Stimulated activated CD4-positive, alpha-beta T cell treated with anti-CD3 and anti-CD28 coated beads, TNF-alpha, amount 100 ng/mL, for 4 hours (primary cell): ENCODE data around the gene PON2.
"Not testable (repeated sequence)": the region's sequence is repeated elsewhere in the genome, so short reads cannot be mapped to it uniquely, and the experiment has no call there.

Experiments
- DNase-seq, 3 experiments: peaks; one replicate each; pipeline ENCODE4 v3.0.0-alpha.2; 2020; ENCODE audit warnings: low read depth in 3 of 3

PON2 gene

DNA sequence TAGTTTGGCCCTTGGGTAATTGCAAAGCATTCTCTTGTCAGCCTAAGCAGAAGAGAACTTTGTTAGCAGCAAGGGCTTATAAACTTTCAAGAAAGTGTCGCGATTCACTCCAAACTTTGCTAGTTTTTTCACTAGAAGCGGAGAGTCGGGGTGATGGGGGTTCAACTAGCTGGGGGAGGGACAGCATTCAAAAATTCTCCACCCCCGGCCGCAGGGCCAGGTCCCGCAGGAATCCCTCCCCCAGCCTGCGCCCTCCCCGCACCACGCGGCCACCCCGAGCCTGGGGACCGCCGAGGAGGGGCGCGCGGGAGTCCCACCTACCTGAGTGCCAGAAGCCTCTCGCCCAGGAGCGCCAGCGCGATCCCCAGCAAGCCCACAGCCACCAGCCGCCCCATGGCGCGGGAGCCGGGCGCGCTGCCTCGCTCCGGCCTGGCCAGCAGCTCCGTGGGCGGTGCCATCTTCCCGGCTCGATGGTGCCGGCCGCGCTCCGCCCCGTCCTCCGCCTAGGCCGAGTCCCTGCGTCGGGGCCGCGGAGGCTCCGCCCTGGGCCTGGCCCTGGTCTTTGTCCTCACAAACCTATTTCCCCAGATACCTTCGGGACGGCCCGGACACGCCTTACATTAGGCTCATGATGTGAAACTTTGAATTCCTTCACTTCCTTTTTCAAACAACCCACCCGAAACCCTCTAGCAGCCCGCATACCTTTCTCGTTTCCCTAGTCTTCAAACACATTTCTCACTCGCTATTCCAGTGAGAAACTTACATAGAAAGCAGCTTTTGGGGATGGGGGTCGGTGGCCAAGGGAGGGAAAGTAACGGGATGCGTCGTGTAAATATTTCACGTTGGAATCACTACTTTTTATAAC, at the start of gene PON2:
Gene PON2, minus strand, starts transcription at position 472 of the 865 bp plus-strand sequence. Its CDS starts 77 bp downstream, at position 395.
- DNase-seq = peak; percentile 8 to 20 (median 14)

DNA sequence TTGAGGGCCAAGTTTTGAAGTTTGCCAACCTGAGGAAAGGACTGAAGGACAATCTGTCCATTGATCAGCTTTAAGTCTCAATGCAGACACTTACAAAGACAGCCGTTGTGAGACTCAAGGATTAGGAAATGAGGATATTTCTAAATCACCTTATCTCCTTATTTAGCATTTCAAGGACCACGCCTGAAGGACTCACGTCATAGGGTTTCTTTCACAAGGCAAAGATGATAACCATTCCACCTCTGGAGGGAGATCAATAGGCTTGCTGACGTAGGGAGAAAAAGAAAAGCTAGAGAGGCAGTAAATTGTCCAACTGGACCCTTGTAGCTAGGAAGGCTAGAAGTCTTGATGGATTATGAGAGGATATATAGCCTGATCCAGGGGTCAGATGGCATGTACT, 47.6 kb upstream of the PON2 start:
- DNase-seq = no peak

DNA sequence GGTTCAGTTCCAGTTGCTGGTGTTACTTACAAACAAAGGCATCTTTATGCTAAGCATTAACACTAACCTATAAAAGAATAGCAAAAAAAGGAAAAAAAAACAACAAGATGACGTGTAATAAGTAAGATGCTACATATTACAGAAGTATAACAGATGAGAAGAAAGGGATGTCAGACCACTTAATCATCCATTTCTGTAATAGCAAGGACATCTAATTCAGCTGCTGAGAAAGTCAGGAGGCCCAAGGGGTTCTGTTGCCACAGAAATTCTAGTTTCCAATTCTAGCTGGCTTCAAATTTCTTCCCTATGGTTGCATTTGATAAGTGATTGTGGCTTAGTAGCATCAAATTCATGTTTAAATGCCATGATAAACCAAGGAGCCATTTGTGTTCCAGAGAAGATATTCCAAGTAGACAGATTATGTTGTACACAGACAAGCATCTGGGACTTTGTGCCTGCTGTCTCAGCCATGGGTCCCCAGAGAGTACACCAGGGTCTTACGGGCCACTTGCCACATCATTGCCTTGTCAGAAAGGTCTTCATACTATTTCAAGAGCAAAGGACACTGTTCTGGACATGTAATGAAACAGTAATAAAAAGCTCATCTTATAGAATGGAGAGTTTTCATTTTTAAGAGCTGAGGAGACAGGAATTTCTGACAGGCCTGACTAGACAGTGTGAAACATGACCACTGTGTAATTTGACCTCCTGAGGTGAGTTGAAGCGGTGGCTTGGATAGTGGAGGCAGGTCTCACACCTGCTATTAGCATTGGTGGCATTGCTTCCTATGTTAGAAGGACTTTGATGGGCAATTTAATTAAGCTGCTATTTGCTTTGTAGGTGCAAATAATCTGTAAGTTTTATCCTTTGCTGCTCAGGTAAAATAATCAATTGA, 46.7 kb upstream of the PON2 start:
- DNase-seq = no peak

DNA sequence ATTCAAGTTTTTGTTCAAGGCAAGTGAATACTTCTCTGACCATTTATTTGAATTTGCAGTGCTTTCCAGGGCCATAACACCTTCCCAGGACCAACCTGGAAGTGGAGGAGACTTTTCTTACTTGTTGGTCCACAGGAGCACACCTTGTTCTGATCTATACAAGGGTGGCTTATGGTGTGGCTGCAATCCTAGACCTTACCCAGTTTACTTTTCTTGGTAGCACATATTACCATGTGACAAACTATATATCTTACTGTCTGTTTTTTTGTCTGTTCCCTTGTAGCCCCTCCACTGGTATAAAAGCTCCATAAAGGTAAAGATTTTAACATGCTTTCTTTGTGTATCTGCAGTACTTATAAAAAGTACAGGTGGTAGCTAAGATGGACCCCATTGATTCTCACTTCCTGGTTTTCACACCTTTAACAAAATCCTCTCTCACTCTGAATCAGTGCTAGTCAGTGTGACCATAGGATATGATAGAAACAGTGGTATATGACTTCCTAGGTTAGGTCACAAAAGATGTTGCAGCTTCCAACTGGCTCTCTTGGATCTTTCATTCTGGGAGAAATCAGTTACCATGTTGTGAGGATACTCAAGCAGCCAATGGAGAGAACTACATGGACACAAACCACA, 45.3 kb upstream of the PON2 start:
- DNase-seq = no peak

DNA sequence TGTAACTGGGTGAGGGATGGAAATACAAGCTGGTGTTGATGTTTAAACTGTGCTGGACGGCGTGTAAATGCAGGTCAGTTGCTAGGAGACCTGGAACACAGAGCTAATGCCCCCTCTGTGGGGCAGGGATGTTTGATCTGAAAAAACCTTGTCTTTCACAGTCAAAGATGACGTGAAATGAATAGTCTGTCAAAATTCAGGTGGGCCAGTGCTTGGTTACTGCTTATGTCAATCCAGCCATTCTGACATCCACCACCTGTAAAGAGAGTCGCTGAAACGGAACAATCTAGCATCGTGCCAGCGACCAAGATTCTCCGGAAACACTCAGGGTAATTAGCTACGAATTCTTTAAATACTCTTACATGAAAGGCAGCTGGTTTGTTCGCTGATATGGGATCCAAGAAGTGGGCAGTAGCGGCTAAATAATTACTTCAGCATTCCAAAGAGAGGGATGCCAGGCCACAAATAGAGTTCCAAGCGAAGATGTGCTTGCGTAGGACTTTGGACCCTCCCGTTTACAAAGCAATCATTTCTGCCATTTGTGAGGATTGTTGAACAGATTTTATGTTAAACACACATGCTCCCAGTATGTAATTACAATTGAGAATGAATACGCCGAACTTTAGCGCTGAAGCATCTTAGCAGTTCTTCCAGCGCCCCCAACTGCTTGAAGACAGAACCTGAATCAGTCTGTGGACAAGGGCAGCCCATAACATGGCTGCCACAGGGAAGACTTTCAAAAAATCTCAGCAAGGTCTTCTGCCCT, 43.6 kb upstream of the PON2 start:
- DNase-seq = no peak

DNA sequence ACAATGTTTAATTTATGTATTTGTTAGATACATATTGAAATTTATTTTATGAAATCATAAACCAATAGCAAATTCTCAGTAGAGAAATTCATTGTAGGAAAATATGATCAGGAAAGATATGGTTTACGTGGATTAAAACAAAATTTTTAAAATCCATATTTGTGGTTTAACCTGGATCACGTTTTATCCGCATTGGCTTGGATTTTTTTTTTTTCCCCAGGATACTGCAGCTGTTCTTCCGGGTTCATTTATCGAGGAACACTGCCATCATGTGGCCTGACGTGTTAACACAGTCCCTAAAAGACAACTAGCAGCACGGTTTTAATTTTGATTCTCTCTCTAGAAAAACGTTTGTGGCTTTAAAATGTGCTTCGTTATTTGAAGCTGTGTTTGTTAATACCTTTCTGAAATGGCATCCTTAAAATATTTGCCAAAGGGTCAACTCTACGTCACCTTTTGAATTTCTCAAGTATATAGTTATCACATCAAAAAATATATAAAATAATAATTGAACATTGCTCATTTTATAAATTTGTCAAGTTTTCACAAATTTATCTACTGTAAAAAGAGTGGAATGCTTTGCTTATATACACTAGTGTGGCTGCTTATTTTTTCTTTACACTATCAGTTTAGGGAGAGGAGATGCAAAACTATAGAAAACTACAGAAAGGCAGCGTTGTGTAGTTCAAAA, 42.2 kb upstream of the PON2 start:
- peak in 2 of 3 experiments; percentile 2 to 20 for DNase-seq

DNA sequence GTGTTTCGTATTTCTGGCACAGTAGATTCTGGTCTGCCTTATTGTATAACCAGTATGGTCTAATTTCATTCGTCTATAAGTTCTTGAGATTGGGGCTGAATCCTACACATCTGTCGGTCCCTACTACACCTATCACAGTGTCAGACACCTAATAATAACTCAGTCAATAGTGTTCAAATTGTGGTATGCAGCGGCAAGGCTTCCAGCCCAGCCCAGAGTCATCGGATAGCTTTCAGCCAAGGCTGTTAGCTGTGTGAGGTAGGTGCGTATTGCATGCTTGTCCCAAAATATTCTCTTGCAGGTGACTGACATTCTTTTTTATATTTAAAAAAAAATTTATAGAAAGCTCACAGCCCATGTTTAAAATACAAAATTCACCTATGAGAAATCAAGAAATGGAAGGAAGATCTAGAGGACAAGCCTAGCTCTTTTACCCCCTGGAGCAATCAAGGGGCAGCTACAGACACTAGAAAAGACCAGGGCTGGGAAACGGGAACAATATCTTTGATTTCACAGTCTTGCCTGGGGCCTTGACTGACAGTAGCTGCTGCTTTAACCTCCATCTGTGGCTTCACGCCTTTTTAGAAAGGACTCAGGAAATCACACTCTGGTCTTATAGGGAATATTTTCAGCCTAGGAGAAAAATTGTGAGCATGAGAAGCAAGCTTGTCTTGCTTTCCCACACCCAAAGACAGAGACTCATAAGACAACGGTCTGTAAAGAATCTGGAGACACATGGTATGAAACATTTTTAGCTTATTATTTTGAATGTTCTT, 41.4 kb upstream of the PON2 start:
- no peak for DNase-seq

DNA sequence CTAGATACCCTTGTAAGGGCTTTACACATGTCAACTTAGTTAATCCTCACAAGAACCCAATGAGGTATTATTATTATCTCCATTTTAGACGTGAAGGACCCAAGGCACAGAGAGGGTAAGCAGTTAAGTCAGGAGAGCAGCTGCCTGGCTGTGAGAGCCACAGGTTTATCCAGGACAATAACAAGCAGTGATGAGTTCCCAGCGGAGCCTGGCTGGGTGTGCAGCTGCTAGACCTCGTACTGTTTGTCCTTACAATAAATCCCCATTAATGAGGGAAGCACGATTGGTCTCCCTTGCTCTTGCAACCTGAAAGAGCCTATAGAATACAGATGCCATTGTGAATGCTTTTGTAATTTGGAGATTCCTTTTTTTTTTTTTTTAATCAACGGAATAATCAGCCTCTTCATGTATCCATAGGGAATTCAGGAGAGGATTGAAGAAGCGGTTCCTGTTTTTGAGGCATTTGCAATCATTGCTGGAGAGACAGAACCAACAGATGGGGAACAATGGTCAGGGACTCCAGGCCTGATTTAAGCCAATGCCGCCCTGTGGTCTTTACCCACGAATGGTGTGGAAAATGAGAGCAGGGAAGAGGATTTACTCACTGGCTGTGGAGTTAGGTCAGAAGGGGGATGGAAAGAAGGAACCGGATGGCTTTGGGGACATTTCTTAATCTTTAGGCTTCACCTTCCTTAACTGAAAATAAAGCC, 38.6 kb upstream of the PON2 start:
- no peak for DNase-seq

DNA sequence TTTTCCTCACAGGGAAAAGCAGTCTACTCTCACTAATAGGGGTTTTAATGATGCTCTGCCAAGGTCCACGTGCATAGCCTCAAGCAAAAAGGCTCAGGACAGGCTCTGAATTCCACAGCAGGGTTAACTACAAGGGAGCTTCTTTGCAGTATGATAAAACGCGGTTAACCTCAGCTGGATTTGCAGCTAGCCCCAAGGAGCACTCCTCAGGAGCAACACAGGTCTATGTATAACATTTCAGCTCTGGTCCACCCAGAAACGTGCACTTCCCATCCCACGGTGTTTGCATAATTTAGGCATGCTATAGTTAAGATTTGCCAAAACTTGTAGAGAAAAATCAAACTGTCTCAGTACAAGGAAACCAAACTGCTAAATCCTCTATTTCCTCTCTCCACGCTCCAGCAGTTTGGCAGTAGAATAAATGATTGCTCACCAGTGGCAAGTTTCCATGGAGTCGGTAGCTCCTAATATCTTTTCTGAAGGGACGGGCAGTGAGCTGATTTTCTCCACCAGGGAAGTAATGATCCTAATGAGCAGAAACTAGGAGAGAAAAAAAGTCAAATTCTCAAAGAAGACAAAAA, 37.8 kb upstream of the PON2 start:
- DNase-seq = no peak

DNA sequence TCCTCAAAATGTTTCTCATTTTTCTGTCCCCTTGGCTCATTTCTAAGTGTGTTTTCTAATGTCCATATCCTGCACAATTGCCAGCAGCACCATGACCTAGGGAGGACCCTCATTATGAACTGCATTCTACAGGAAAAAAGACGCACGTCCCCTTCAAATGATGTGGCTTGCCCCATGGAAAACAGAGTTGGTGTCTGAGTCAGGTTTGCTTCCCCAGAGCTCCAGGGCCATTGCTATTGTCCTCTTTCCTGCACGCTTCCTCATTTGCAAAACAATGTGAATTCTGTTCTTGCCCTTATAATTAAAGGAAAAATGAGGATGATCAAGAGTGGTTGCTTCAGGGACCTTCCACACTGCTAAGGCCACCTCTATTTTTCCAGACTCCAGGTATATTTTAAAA, 36.2 kb upstream of the PON2 start:
- DNase-seq = no peak

DNA sequence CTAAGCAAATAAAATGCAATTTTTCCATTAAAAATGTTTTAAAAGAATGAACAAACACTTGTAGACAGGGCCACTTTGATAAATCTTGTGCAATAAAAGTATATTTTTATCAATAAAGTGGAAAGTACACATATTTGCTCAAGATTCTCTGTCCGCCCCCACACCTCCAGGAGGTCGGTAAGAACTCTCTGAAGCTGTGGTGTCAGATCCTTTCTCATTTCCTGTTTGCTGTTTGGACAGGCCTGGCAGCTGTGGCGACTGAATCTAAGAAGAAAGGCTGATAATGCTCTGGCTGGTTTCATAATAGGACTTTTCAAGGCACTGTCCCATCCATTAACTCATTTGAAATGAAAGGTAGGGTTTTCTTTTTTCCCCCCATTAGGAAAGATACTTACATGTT, 35.6 kb upstream of the PON2 start:
- no peak for DNase-seq

DNA sequence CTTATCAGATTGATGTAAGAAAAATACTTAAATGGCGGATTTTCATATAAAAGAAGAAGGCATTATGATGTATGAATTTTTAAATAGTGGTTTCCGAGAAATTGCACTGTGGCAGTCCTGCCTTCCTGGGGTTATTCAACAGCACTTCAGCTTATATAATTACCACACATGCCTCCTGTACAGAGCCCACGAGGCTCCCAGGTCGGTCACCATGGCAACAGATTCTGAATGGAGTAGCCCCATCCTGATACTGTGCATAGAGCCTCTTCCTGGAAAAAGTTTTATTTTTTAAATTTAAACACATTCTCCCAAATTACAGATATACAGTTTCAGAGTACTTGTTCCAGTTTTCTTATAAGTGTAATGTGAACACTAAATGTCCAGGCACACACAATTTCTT, 35.0 kb upstream of the PON2 start:
- no peak for DNase-seq

DNA sequence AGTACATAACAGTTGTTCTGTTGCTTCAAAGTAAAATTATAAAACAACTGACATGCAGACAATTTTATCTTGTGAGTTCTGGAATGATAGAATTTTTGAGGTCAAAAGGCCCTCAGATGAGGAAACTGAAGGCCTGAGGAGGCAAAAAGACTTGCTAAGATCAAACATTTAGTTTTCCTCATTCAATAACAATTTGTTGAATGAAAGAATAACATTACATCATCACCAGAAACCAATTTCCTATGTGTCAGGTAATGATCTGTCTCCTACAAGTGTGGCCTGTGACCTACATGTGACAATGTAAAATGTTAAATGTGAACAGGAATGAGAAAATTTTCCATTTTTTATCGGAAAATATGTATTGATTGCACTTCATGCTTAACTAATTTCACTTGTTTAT, 34.4 kb upstream of the PON2 start:
- no peak for DNase-seq

DNA sequence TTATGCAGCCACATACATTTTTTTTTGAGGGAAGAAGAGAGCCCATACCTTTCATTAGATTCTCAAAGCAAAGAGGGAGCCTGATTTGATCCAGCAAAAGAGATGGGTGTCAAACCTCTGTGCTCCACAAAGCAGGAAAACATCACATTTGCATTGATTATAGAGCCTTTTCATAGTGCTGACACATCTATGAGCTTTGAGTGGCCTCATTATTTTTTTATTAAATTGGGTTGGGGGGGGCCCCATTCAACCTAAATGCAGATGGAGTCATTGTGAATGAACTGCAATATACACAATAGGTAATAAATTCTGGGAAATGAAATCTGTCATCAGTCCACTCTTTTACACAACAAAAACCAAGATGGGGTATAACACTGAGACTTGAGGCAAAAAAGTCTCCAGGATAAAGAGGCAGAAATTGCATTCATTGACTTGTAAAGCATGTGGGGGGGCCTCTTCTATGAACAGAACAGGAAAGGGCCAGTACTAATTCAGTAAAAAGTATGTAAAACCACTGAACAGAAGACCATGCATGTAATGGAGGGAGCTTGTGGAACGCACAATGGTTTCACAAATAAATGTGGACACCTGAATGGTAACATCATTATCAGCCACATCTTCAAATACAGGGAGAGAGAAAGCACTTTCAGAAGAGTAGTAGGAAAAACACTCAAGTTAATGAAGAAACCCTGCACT, 33.2 kb upstream of the PON2 start:
- no peak for DNase-seq

DNA sequence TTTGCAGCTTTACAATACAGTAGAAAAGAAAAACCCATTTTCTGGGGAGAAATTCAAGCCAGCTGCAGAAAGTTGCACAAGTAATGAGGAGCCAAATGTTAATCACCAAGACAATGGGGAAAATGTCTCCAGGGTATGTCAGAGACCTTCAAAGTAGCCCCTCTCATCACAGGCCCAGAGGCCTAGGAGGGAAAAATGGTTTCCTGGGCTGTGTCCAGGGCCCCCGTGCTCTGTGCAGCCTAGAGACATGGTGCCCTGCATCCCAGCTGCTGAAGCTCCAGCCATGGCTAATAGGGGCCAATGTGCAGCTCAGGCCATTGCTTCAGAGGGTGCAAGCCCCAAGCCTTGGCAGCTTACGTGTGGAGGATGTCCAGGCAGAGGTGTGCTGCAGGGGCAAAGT, 25.8 kb upstream of the PON2 start:
- not testable (repeated sequence) for DNase-seq

DNA sequence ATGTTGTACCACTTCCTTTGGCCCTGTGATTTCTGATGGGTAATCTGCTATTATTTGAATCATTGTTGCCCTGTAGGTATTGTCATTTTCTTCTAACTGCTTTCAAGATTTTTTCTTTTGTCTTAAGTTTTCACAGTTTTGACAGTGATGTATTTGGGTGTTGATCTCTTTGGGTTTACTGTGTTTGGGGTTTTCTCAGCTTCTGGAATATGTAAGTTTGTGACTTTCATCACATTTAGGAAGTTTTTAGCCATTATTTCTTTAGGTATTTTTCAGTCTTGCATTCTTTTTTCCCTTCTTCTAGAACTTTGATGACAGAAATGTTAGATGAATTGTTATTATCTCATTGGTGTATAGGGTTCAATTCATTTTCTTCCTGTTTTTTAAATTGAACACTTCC, 23.1 kb upstream of the PON2 start:
- no peak for DNase-seq

DNA sequence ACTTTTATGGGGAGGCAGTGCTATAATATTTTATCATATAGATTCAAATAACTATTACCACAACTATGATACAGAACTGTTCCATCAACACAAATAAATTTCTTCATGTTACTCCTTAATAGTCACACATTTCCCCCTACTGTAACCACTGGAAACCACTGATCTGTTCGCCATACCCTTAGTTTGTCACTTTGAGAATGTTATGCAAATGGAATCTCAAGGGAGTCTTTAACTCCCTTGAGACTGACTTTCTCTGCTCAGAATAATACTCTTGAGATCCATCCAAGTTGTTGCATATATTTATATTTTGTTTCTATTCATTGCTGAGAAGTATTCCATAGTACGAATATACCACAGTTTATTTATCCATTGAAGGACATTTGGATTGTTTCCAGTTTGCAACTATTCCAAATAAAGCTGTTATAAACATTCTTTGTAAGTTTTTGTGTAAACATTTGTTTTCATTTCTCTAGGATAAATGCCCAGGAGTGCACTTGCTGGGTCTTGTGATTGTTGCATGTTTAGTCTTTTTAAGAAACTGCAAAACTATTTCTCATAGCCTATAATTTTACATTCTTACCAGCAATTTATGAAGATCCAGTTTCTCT, 19.7 kb upstream of the PON2 start:
- no peak for DNase-seq

DNA sequence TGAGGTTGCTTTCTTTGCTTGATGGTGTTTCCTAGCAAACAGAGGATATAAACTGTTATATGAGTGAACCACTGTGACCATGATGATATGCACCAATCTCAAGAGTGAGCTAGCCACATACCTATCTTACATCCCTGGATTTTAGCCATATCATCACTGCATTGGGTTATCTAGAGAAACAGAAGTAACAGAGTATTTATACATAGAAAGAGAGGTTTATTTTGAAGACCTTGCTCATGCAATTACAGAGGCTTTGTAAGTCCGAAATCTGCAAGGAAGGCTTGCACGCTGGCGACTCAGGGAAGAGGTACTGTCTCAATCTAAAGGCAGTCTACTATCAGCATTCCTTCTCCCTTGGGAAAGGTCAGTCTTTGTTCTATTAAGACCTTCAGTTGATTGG, 11.8 kb upstream of the PON2 start:
- DNase-seq = no peak
